ENCODE data around the gene PKIG.

GRCh38 chr20:44570367-44570766, 12.0 kb upstream of the PKIG start:
- TF ChIP-seq POLR2A (IDR thresholded peaks at IDR 0.05) (no peak), CTCF (IDR thresholded peaks at IDR 0.05) (no peak)
